Stomach (tissue), 9 donors: ENCODE results near the gene MLKL. TPM values are rescaled to one million over a fixed set of nuclear protein-coding genes. Genes with fewer than 3 reads are reported as not detected.

Experiments
- DNase-seq, 2 donors: peaks; one replicate each; pipeline versions ENCODE4 v3.0.0 to v3.0.0-alpha.2; 2013 to 2019
- H3K27ac ChIP-seq, 5 donors: fragments of 200-600 bp in 4 of 5; sonication (generic) in 4 of 5; one replicate each; pipeline ENCODE4 v1.5.1; 2013 to 2019; ENCODE audit warnings: mild to moderate bottlenecking in 1 of 5, moderate library complexity in 1 of 5
- H3K27me3 ChIP-seq, 3 donors: fragments of 200-600 bp; sonication (generic); one replicate each; pipeline ENCODE4 v1.5.1; 2017 to 2019; ENCODE audit warnings: mixed run types in 1 of 3
- H3K36me3 ChIP-seq, 4 donors: fragments of 200-600 bp; sonication (generic); 1 replicate in 3 of 4; 2 replicates in 1 of 4; pipeline ENCODE4 v1.5.1; 2016 to 2019
- H3K4me1 ChIP-seq, 4 donors: fragments of 200-600 bp; sonication (generic); one replicate each; pipeline ENCODE4 v1.5.1; 2016 to 2019
- H3K4me3 ChIP-seq, 4 donors: fragments of 200-600 bp; sonication (generic) in 3 of 4; one replicate each; pipeline ENCODE4 v1.5.1; 2016 to 2019; ENCODE audit warnings: mild to moderate bottlenecking in 1 of 4
- H3K9me3 ChIP-seq, 4 donors: fragments of 200-600 bp; sonication (generic); one replicate each; pipeline ENCODE4 v1.5.1; 2016 to 2019
- CTCF ChIP-seq, 7 experiments: fragments of 450-650 bp in 4 of 7; fragments of 200-600 bp in 3 of 7; sonication (generic) in 3 of 7; IDR thresholded peaks; one replicate each; pipeline ENCODE4 v1.5.1; 2016 to 2019; ENCODE audit warnings: antibody characterized with exemption in 7 of 7, control low read depth in 2 of 7, mild to moderate bottlenecking in 1 of 7
- EP300 ChIP-seq: sonication (generic); formaldehyde crosslinking; IDR thresholded peaks from one replicate; pipeline ENCODE4 v1.6.1; 2017; ENCODE audit warnings: antibody characterized with exemption
- POLR2A ChIP-seq, 4 donors: fragments of 450-650 bp; IDR thresholded peaks; one replicate each; pipeline ENCODE4 v1.6.1; 2016; ENCODE audit warnings: antibody characterized with exemption in 4 of 4, control low read depth in 2 of 4, mild to moderate bottlenecking in 1 of 4, moderate library complexity in 1 of 4
- POLR2AphosphoS5 ChIP-seq, 3 donors: sonication (generic); formaldehyde crosslinking; IDR thresholded peaks; one replicate each; pipeline ENCODE4 v1.6.1; 2016; ENCODE audit warnings: antibody characterized with exemption in 3 of 3
- WGBS, 5 donors: extraction: QIAGEN DNeasy Blood & Tissue Kit in 3 of 5; methylation state at CpG; one replicate each; pipeline versions ENCODE4 v1.1.5 to v1.1.7; 2013 to 2018; 5-methylcytosine and 5-hydroxymethylcytosine counted together
- intact Hi-C: fragments of 100-400 bp; cut with DNase I; formaldehyde crosslinking; loops from one replicate; pipeline ENCODE4 v1.15.1; 2023; ENCODE audit warnings: low total_unique reads
- polyA plus RNA-seq, 3 donors: library from polyadenylated mRNA; stranded (reverse); fragments of 200-250 nt; gene quantifications; one replicate each; pipeline ENCODE4 v1.2.3, GENCODE V29; 2013
- total RNA-seq, 5 donors: library from RNA; depleted of rRNA; stranded (reverse); fragments of >200 nt; gene quantifications; one replicate each; pipeline versions ENCODE4 v1.1.0 to v1.2.3, GENCODE V29; 2014 to 2016
- donor health status: healthy with polysubstance abuse.
- donor health status: Bipolar disorder and iron deficiency.
- donor health status: healthy.

Gene MLKL
- total and polyA plus RNA-seq, 8 donors = 6.7 to 23.3 (median 10.0) TPM

- 80 to 84% (median 83%) methylated on average over 6 of the region's 6 CpGs for WGBS, 5 donors
- Histone ChIP-seq H3K9me3 (no peaks in the 10 kb centered on the region), H3K27me3 (peaks cover 0 to 15% (median 0%) of the 10 kb centered on the region in 3 donors), H3K27ac (peak overlapping the region; percentile 1 to 91 (median 87)), H3K4me3 (no peak overlapping the region), H3K4me1 (peaks cover 13 to 42% (median 25%) of the 10 kb centered on the region in 4 donors), H3K36me3 (peaks cover 0 to 5% (median 1%) of the 10 kb centered on the region in 4 donors)
- TF ChIP-seq EP300 = no peak
- no peak for TF ChIP-seq POLR2AphosphoS5 (IDR thresholded peaks at IDR 0.05)
- TF ChIP-seq CTCF (IDR thresholded peaks at IDR 0.05) = no peak
- no peak for TF ChIP-seq POLR2A (IDR thresholded peaks at IDR 0.05)
- intact Hi-C loops = no loop called here
- no peak for DNase-seq
Observed at GRCh38 chr16:74739275-74739674, 38.6 kb upstream of the MLKL start.

DNA sequence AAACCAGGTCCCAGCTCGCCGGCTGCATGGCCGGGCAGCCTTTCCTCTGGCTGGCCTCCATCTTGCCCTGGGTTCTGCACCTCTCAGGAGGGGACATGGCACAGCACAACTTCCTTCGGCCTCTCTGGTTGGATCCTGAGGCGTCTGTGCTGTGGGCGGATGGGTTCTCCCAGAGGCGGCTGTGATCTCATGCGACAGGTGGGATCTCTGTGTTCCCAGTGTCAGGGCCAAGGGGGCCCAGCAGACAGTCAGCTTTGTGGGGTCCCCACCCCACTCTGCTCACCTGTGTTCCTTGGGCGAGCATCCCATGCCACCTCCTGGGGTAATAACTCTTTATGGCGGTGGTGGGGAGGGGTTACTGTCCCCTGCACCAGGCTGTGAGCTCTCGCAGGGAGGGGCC lies 38.2 kb upstream of the MLKL start:
- WGBS, 5 donors = 90 to 98% (median 94%) methylated on average over 7 to 11 of the region's 11 CpGs
- DNase-seq = no peak
- intact Hi-C loops = no loop called here
- peaks cover 13 to 38% (median 21%) of the 10 kb centered on the region in 4 donors for H3K4me1 ChIP-seq
- H3K36me3 ChIP-seq = peaks cover 0 to 5% (median 3%) of the 10 kb centered on the region in 4 donors
- TF ChIP-seq POLR2AphosphoS5 (IDR thresholded peaks at IDR 0.05) (no peak), CTCF (IDR thresholded peaks at IDR 0.05) (no peak), EP300 (no peak), POLR2A (IDR thresholded peaks at IDR 0.05) (no peak)
- H3K27ac ChIP-seq = peak overlapping the region; percentile 1 to 91 (median 84)
- H3K4me3 ChIP-seq = no peak overlapping the region
- peaks cover 0 to 15% (median 0%) of the 10 kb centered on the region in 3 donors for H3K27me3 ChIP-seq
- H3K9me3 ChIP-seq = no peaks in the 10 kb centered on the region

DNA sequence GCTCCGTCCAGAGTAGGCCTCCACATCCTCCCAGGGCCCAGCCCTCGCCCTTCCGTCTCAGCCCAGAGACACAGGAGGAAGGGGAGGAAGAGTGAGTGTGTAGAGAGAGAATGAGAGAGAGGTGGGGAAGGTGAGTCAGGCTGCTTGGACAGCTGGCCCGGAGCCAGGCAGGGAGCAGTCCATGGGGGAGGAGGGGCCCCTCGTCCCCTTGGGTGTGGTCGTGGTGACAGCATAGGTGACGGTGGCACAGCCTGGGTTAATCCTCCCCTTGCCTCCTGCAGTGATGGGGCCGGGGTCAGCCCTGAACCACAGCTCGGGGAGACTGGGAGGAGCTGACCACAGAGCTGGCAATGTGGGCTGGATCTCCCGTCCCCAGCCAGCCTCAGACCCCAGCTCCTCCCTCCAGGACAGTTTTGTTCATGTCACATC lies 37.5 kb upstream of the MLKL start:
- Histone ChIP-seq H3K4me1 (peaks cover 6 to 32% (median 17%) of the 10 kb centered on the region in 4 donors), H3K27me3 (peaks cover 0 to 15% (median 0%) of the 10 kb centered on the region in 3 donors), H3K4me3 (no peak overlapping the region), H3K27ac (peak overlapping the region; percentile 34 to 91 (median 84)), H3K36me3 (peaks cover 0 to 5% (median 3%) of the 10 kb centered on the region in 4 donors), H3K9me3 (no peaks in the 10 kb centered on the region)
- TF ChIP-seq EP300 (no peak), POLR2AphosphoS5 (IDR thresholded peaks at IDR 0.05) (peak in 2 of 3 donors; percentile 42 to 51)
- intact Hi-C loops = no loop called here
- peak; percentile 75 to 81 for DNase-seq
- WGBS, 5 donors = 28 to 56% (median 38%) methylated on average over 8 to 10 of the region's 10 CpGs

DNA sequence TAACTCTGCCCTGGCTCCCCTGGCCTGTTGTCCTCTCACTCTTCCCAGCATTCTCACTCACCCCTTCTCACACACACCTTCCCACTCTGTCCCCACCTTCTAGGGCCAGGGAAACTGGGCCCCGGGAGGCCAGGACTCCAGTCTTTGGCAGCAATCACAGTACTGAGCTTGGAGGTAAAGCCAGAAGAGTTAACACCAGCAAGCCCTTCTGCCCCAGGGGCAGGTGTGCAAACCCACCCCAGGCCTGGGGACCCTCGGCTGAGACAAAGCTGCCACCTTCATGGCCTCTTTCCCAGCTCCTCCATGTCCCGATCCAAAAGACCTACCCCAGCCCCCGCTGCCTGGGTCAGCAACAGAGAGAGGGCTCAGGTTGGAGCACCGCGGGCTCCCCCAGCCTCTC lies 36.9 kb upstream of the MLKL start:
- Histone ChIP-seq H3K4me1 (peaks cover 4 to 28% (median 16%) of the 10 kb centered on the region in 4 donors), H3K36me3 (peaks cover 0 to 5% (median 3%) of the 10 kb centered on the region in 4 donors), H3K27me3 (peaks cover 0 to 15% (median 0%) of the 10 kb centered on the region in 3 donors), H3K4me3 (no peak overlapping the region), H3K27ac (peak overlapping the region; percentile 34 to 91 (median 84)), H3K9me3 (no peaks in the 10 kb centered on the region)
- intact Hi-C loops = no loop called here
- WGBS, 5 donors = 59 to 82% (median 77%) methylated on average over 6 of the region's 6 CpGs
- no peak for DNase-seq
- TF ChIP-seq CTCF (IDR thresholded peaks at IDR 0.05) = no peak
- no peak for TF ChIP-seq POLR2AphosphoS5 (IDR thresholded peaks at IDR 0.05)
- TF ChIP-seq POLR2A (IDR thresholded peaks at IDR 0.05) = no peak
- TF ChIP-seq EP300 = no peak

DNA sequence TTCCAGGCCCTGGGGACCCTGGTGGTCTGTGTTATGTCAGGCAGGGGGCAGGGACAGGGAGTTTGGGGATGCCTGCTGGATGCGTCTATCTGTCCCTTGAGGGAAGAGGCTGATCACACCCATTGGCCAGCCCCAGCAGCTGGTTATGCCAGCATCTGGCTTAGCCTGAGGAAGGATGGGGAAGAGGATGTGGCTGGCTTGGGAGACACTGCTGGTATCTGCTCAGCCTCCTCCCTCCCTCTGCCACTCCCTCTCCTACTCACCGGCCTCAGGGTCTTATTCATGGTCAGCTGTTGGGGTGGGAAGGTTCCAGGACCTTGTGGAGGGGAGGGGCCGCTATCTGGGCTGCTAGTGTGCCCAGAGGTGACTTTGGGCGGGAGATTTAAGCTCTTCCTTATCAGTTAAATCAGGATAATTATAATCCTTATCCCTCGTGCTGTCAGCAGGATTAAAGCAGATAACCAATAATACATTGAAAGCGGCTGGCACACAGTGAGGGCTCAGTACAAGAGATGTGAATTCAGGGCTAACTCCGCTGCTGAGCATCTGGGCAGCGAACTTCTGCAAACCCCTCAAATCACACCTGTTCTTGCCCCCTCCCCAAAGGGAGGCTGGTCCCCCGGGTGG lies 36.0 kb upstream of the MLKL start:
- TF ChIP-seq POLR2A (IDR thresholded peaks at IDR 0.05) (no peak), EP300 (no peak), CTCF (IDR thresholded peaks at IDR 0.05) (no peak), POLR2AphosphoS5 (IDR thresholded peaks at IDR 0.05) (no peak)
- 78 to 83% (median 79%) methylated on average over 8 to 9 of the region's 9 CpGs for WGBS, 5 donors
- no peak for DNase-seq
- H3K4me1 ChIP-seq = peaks cover 0 to 19% (median 8%) of the 10 kb centered on the region in 4 donors
- no peak overlapping the region for H3K4me3 ChIP-seq
- intact Hi-C loops = no loop called here
- peaks cover 0 to 5% (median 3%) of the 10 kb centered on the region in 4 donors for H3K36me3 ChIP-seq
- H3K27me3 ChIP-seq = peaks cover 0 to 15% (median 0%) of the 10 kb centered on the region in 3 donors
- H3K27ac ChIP-seq = peak overlapping the region in 3 of 5 donors; percentile 31 to 85 (median 46)
- H3K9me3 ChIP-seq = no peaks in the 10 kb centered on the region
